Stomach (tissue), 9 donors: ENCODE data around the gene MB21D2. TPM values are rescaled to one million over a fixed set of nuclear protein-coding genes. Genes with fewer than 3 reads are reported as not detected.

Source experiments
- DNase-seq, 2 donors: peaks; one replicate each; pipeline versions ENCODE4 v3.0.0 to v3.0.0-alpha.2; 2013 to 2019
- H3K27ac ChIP-seq, 5 donors: fragments of 200-600 bp in 4 of 5; sonication (generic) in 4 of 5; one replicate each; pipeline ENCODE4 v1.5.1; 2013 to 2019; ENCODE audit warnings: mild to moderate bottlenecking in 1 of 5, moderate library complexity in 1 of 5
- H3K27me3 ChIP-seq, 3 donors: fragments of 200-600 bp; sonication (generic); one replicate each; pipeline ENCODE4 v1.5.1; 2017 to 2019; ENCODE audit warnings: mixed run types in 1 of 3
- H3K36me3 ChIP-seq, 4 donors: fragments of 200-600 bp; sonication (generic); 1 replicate in 3 of 4; 2 replicates in 1 of 4; pipeline ENCODE4 v1.5.1; 2016 to 2019
- H3K4me1 ChIP-seq, 4 donors: fragments of 200-600 bp; sonication (generic); one replicate each; pipeline ENCODE4 v1.5.1; 2016 to 2019
- H3K4me3 ChIP-seq, 4 donors: fragments of 200-600 bp; sonication (generic) in 3 of 4; one replicate each; pipeline ENCODE4 v1.5.1; 2016 to 2019; ENCODE audit warnings: mild to moderate bottlenecking in 1 of 4
- H3K9me3 ChIP-seq, 4 donors: fragments of 200-600 bp; sonication (generic); one replicate each; pipeline ENCODE4 v1.5.1; 2016 to 2019
- EP300 ChIP-seq: sonication (generic); formaldehyde crosslinking; IDR thresholded peaks from one replicate; pipeline ENCODE4 v1.6.1; 2017; ENCODE audit warnings: antibody characterized with exemption
- POLR2A ChIP-seq, 4 donors: fragments of 450-650 bp; IDR thresholded peaks; one replicate each; pipeline ENCODE4 v1.6.1; 2016; ENCODE audit warnings: antibody characterized with exemption in 4 of 4, control low read depth in 2 of 4, mild to moderate bottlenecking in 1 of 4, moderate library complexity in 1 of 4
- POLR2AphosphoS5 ChIP-seq, 3 donors: sonication (generic); formaldehyde crosslinking; IDR thresholded peaks; one replicate each; pipeline ENCODE4 v1.6.1; 2016; ENCODE audit warnings: antibody characterized with exemption in 3 of 3
- WGBS, 5 donors: extraction: QIAGEN DNeasy Blood & Tissue Kit in 3 of 5; methylation state at CpG; one replicate each; pipeline versions ENCODE4 v1.1.5 to v1.1.7; 2013 to 2018; 5-methylcytosine and 5-hydroxymethylcytosine counted together
- intact Hi-C: fragments of 100-400 bp; cut with DNase I; formaldehyde crosslinking; loops from one replicate; pipeline ENCODE4 v1.15.1; 2023; ENCODE audit warnings: low total_unique reads
- polyA plus RNA-seq, 3 donors: library from polyadenylated mRNA; stranded (reverse); fragments of 200-250 nt; gene quantifications; one replicate each; pipeline ENCODE4 v1.2.3, GENCODE V29; 2013
- total RNA-seq, 5 donors: library from RNA; depleted of rRNA; stranded (reverse); fragments of >200 nt; gene quantifications; one replicate each; pipeline versions ENCODE4 v1.1.0 to v1.2.3, GENCODE V29; 2014 to 2016
- TF ChIP-seq, protein P1 (sequence below), 7 experiments: fragments of 450-650 bp in 4 of 7; fragments of 200-600 bp in 3 of 7; sonication (generic) in 3 of 7; IDR thresholded peaks; one replicate each; pipeline ENCODE4 v1.5.1; 2016 to 2019; ENCODE audit warnings: antibody characterized with exemption in 7 of 7, control low read depth in 2 of 7, mild to moderate bottlenecking in 1 of 7
- donor health status: healthy with polysubstance abuse.
- donor health status: Bipolar disorder and iron deficiency.
- donor health status: healthy.

The MB21D2 gene
- total and polyA plus RNA-seq, 8 donors = 0.45 to 15.1 (median 2.0) TPM

DNA sequence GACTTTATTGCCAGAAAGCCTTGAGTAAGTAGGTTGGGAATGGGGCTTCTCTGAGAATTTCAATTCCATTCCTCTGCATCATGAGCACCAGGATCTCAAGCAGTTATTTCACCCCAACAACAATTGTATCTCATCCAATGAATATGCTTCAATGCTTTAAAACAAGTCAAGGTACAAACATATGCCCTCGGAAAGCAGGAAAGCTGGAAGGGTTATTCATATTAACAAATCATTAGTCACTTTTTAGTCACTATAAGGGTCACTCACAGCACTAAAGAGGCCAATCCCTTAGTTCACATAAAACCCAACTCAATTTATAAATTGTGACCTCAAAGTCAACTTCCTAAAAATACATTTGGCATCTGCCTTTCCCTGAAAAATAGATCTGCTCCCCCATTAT lies 16.2 kb downstream of the MB21D2 start:
- intact Hi-C loops = no loop called here
- DNase-seq = no peak
- WGBS, 5 donors = 42 to 75% (median 61%) methylated on average over 1 of the region's 1 CpG
- peaks cover 0 to 19% (median 3%) of the 10 kb centered on the region in 4 donors for H3K4me1 ChIP-seq
- no peaks in the 10 kb centered on the region for H3K9me3 ChIP-seq
- H3K36me3 ChIP-seq = no peaks in the 10 kb centered on the region
- no peaks in the 10 kb centered on the region for H3K27me3 ChIP-seq
- TF ChIP-seq EP300 (no peak), POLR2A (IDR thresholded peaks at IDR 0.05) (no peak), POLR2AphosphoS5 (IDR thresholded peaks at IDR 0.05) (no peak)
- no peak overlapping the region for H3K4me3 ChIP-seq
- H3K27ac ChIP-seq = no peak overlapping the region

DNA sequence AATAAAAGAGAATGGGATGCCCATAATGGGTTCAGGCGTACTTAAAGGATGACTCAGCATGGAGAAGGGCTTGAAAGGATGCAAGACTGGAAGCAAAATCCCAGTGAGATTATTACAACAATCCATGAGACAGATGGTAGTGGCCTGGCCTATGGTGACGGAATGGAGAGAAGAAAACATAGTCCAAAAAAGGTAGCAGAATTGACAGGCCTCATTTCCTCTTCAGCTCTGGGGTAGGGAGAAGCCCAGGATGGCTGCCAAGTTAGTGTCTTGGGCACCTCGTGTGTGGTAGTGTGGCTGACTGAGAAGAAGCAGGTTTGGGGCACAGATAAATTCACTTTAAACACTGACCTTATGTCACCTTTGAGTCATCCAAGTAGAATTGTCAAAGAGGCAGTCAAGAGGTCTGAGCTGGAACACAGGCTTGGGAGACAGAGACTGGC lies 18.1 kb downstream of the MB21D2 start:
- intact Hi-C loops = no loop called here
- Histone ChIP-seq H3K27ac (no peak overlapping the region), H3K27me3 (no peaks in the 10 kb centered on the region), H3K9me3 (no peaks in the 10 kb centered on the region), H3K36me3 (no peaks in the 10 kb centered on the region), H3K4me1 (peaks cover 0 to 24% (median 3%) of the 10 kb centered on the region in 4 donors), H3K4me3 (no peak overlapping the region)
- 66 to 79% (median 75%) methylated on average over 3 of the region's 3 CpGs for WGBS, 5 donors
- TF ChIP-seq POLR2A (IDR thresholded peaks at IDR 0.05) = no peak
- TF ChIP-seq EP300 = no peak
- TF ChIP-seq, protein P1, sequence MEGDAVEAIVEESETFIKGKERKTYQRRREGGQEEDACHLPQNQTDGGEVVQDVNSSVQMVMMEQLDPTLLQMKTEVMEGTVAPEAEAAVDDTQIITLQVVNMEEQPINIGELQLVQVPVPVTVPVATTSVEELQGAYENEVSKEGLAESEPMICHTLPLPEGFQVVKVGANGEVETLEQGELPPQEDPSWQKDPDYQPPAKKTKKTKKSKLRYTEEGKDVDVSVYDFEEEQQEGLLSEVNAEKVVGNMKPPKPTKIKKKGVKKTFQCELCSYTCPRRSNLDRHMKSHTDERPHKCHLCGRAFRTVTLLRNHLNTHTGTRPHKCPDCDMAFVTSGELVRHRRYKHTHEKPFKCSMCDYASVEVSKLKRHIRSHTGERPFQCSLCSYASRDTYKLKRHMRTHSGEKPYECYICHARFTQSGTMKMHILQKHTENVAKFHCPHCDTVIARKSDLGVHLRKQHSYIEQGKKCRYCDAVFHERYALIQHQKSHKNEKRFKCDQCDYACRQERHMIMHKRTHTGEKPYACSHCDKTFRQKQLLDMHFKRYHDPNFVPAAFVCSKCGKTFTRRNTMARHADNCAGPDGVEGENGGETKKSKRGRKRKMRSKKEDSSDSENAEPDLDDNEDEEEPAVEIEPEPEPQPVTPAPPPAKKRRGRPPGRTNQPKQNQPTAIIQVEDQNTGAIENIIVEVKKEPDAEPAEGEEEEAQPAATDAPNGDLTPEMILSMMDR (IDR thresholded peaks at IDR 0.05) = no peak
- TF ChIP-seq POLR2AphosphoS5 (IDR thresholded peaks at IDR 0.05) = no peak
- DNase-seq = no peak

DNA sequence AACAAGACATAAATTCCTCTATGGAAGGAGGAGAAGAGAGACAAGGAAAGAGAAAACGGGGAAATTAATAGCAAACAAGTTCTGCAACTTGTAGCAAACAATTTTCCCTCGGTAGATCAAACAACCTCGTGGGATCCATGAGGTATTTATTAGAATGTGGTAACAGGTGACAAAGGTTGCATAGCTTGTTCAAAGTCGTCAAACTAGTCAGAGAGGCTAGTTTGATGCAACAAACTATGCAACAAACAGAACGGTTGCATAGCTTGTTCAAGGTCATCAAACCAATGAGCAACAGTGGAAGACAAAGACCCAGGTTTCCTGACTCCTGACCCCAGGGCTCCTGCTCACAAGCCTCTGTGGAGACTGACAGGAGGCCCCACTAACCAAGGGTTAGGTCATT lies 20.7 kb downstream of the MB21D2 start:
- Histone ChIP-seq H3K9me3 (no peaks in the 10 kb centered on the region), H3K4me1 (peaks cover 0 to 29% (median 9%) of the 10 kb centered on the region in 4 donors), H3K27ac (no peak overlapping the region), H3K27me3 (no peaks in the 10 kb centered on the region), H3K4me3 (no peak overlapping the region), H3K36me3 (no peaks in the 10 kb centered on the region)
- intact Hi-C loops = no loop called here
- TF ChIP-seq POLR2A (IDR thresholded peaks at IDR 0.05) = no peak
- no peak for TF ChIP-seq EP300
- no peak for TF ChIP-seq POLR2AphosphoS5 (IDR thresholded peaks at IDR 0.05)
- TF ChIP-seq, protein P1 (IDR thresholded peaks at IDR 0.05) = no peak
- peak in 1 of 2 donors; percentile 62 for DNase-seq
- WGBS, 5 donors = 30 to 45% (median 34%) methylated on average over 5 of the region's 5 CpGs

DNA sequence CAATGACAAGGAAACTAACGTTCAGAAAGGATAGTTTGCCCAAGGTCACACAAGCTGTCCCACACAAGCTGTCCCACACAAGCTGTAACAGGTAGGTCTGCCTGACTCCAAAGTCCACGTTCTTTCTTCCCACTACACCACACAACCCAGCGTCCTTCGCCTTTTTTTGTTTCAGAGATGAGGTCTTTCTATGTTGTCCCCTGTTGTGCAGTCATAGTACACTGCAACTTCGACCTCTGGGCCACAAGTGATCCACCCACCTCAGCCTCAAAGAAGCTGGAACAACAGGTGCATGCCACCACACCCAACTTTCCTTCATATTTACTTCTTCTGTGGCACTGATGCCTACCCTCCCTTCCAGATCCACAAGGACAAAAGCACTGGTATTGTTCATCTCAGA lies 21.4 kb downstream of the MB21D2 start:
- Histone ChIP-seq H3K27ac (no peak overlapping the region), H3K9me3 (no peaks in the 10 kb centered on the region), H3K36me3 (no peaks in the 10 kb centered on the region), H3K4me3 (no peak overlapping the region), H3K4me1 (peaks cover 0 to 27% (median 7%) of the 10 kb centered on the region in 4 donors), H3K27me3 (no peaks in the 10 kb centered on the region)
- peak in 1 of 2 donors; percentile 26 for DNase-seq
- intact Hi-C loops = no loop called here
- 75 to 80% (median 77%) methylated on average over 5 of the region's 5 CpGs for WGBS, 5 donors
- TF ChIP-seq EP300 (no peak), POLR2A (IDR thresholded peaks at IDR 0.05) (no peak), POLR2AphosphoS5 (IDR thresholded peaks at IDR 0.05) (no peak)

DNA sequence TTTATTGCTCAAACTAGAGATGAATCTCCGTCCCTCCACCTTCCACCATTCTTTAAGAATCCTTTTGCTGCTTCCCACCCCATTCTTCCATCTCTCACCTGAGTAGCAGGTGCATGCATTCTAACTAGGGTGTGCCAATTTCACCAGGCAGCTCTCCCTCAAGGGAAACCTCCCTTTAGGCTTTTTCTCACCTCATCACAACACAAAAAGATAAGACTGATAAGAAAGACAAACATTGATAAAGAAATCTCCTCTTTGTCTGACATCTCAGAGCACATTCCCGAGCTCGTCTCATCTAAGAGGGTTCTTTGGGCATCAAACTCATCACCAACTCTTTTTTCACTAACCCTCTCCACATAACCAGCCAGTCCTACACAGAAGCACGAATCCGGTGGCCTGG lies 23.0 kb downstream of the MB21D2 start:
- Histone ChIP-seq H3K4me3 (no peak overlapping the region), H3K27ac (no peak overlapping the region), H3K9me3 (no peaks in the 10 kb centered on the region), H3K36me3 (no peaks in the 10 kb centered on the region), H3K4me1 (peaks cover 4 to 36% (median 10%) of the 10 kb centered on the region in 4 donors), H3K27me3 (no peaks in the 10 kb centered on the region)
- intact Hi-C loops = no loop called here
- DNase-seq = no peak
- 49 to 55% (median 54%) methylated on average over 5 of the region's 5 CpGs for WGBS, 5 donors
- TF ChIP-seq EP300 = no peak
- no peak for TF ChIP-seq POLR2AphosphoS5 (IDR thresholded peaks at IDR 0.05)
- TF ChIP-seq, protein P1 (IDR thresholded peaks at IDR 0.05) = no peak
- TF ChIP-seq POLR2A (IDR thresholded peaks at IDR 0.05) = no peak
